Motor neuron (in vitro differentiated cells): ENCODE measurements around the gene PRKAG3. TPM values are rescaled to one million over a fixed set of nuclear protein-coding genes. Genes with fewer than 3 reads are reported as not detected.

Source experiments
- ATAC-seq, 8 experiments: fragments of 200-7000 bp; cut with Tn5 transposase; replicated peaks in 6 of 8; 2 replicates each; pipeline ENCODE4 v1.8.0; 2021; ENCODE audit warnings: mild to moderate bottlenecking in 8 of 8, moderate library complexity in 8 of 8
- H3K27ac ChIP-seq, 2 donors: fragments of 250-450 bp; sonication (Bioruptor Pico); 2 replicates each; pipeline ENCODE4 v1.9.0; 2021; ENCODE audit warnings: antibody characterized with exemption in 2 of 2, mild to moderate bottlenecking in 2 of 2, moderate library complexity in 1 of 2
- H3K4me1 ChIP-seq, 2 donors: fragments of 250-450 bp; sonication (Bioruptor Pico); replicated peaks in 1 of 2; 2 replicates each; pipeline ENCODE4 v1.6.1; 2021; ENCODE audit warnings: antibody characterized with exemption in 2 of 2, mild to moderate bottlenecking in 2 of 2, moderate library complexity in 1 of 2
- H3K4me3 ChIP-seq, 5 donors: fragments of 250-450 bp; sonication (Bioruptor Pico); 2 replicates each; pipeline ENCODE4 v1.9.0; 2021; ENCODE audit warnings: antibody characterized with exemption in 5 of 5, mild to moderate bottlenecking in 5 of 5, moderate library complexity in 4 of 5
- WGBS, 10 experiments: fragments of 450-650 bp; shearing (Covaris generic); methylation state at CpG; one replicate each; pipeline ENCODE4 v1.0.0; 2022; 5-methylcytosine and 5-hydroxymethylcytosine counted together
- in situ Hi-C, 9 experiments: fragments of 400-800 bp; cut with MboI; loops; one replicate each; pipeline ENCODE4 v1.15.0; 2021; ENCODE audit warnings: low sequenced_read_pairs in 9 of 9, low pct_unique_long_range_greater_than_20kb in 2 of 9; ENCODE audit not compliant: unreplicated experiment in 9 of 9
- total RNA-seq, 8 experiments: library from RNA; unstranded; fragments of 300-600 nt; gene quantifications; 2 replicates each; pipeline versions ENCODE4 v1.2.3 to v1.2.4, GENCODE V29; 2022

Gene PRKAG3
- total RNA-seq, 8 experiments from 2014 or later: 0.07 to 5.1 (median 0.56) TPM; not detected in 3

- 20 to 100% (median 88%) methylated on average over 1 to 6 of the region's 13 CpGs; no CpG with 5 or more reads in 4 of the 10 experiments for WGBS, 10 experiments
- in situ Hi-C loops: no loop called here
- Histone ChIP-seq H3K4me3 (no peak overlapping the region), H3K27ac (no peak overlapping the region), H3K4me1 (no peaks in the 10 kb centered on the region)
- ATAC-seq: peak in 2 of 8 experiments; percentile 48 to 69
Observed at GRCh38 chr2:218814540-218815243, 16.9 kb downstream of the PRKAG3 start.

GRCh38 chr2:218813771-218814460, 17.7 kb downstream of the PRKAG3 start:
- in situ Hi-C loops: no loop called here
- no peak overlapping the region for H3K4me3 ChIP-seq
- no peak overlapping the region for H3K27ac ChIP-seq
- no peak for ATAC-seq
- no peaks in the 10 kb centered on the region for H3K4me1 ChIP-seq
- 68 to 92% (median 83%) methylated on average over 2 to 7 of the region's 11 CpGs; no CpG with 5 or more reads in 2 of the 10 experiments for WGBS, 10 experiments

GRCh38 chr2:218812861-218813260, 18.7 kb downstream of the PRKAG3 start:
- H3K4me3 ChIP-seq: no peak overlapping the region
- H3K27ac ChIP-seq: no peak overlapping the region
- ATAC-seq: no peak
- in situ Hi-C loops: no loop called here
- WGBS, 10 experiments: 20 to 90% (median 80%) methylated on average over 1 to 4 of the region's 5 CpGs; no CpG with 5 or more reads in 3 of the 10 experiments
- H3K4me1 ChIP-seq: no peaks in the 10 kb centered on the region

- Histone ChIP-seq H3K27ac (no peak overlapping the region), H3K4me3 (no peak overlapping the region), H3K4me1 (no peaks in the 10 kb centered on the region)
- no peak for ATAC-seq
- in situ Hi-C loops: no loop called here
- 40 to 94% (median 89%) methylated on average over 1 to 12 of the region's 21 CpGs; no CpG with 5 or more reads in 3 of the 10 experiments for WGBS, 10 experiments
Observed at GRCh38 chr2:218812096-218812815, 19.3 kb downstream of the PRKAG3 start.

GRCh38 chr2:218811382-218811781, 20.2 kb downstream of the PRKAG3 start:
- ATAC-seq: no peak
- in situ Hi-C loops: no loop called here
- no peak overlapping the region for H3K27ac ChIP-seq
- no peak overlapping the region for H3K4me3 ChIP-seq
- WGBS, 10 experiments: 46 to 100% (median 69%) methylated on average over 1 to 4 of the region's 4 CpGs; no CpG with 5 or more reads in 4 of the 10 experiments
- no peaks in the 10 kb centered on the region for H3K4me1 ChIP-seq

GRCh38 chr2:218810256-218810655, 21.3 kb downstream of the PRKAG3 start:
- ATAC-seq: peak in 2 of 8 experiments; percentile 6 to 46
- Histone ChIP-seq H3K27ac (no peak overlapping the region), H3K4me1 (no peaks in the 10 kb centered on the region), H3K4me3 (no peak overlapping the region)
- in situ Hi-C loops: no loop called here
- WGBS, 10 experiments: 38 to 100% (median 87%) methylated on average over 1 to 2 of the region's 2 CpGs

GRCh38 chr2:218809515-218809914, 22.1 kb downstream of the PRKAG3 start:
- H3K4me3 ChIP-seq: no peak overlapping the region
- in situ Hi-C loops: no loop called here
- H3K4me1 ChIP-seq: no peaks in the 10 kb centered on the region
- no peak for ATAC-seq
- no peak overlapping the region for H3K27ac ChIP-seq
- WGBS, 10 experiments: 75 to 100% (median 93%) methylated on average over 1 to 10 of the region's 12 CpGs; no CpG with 5 or more reads in 2 of the 10 experiments

GRCh38 chr2:218807626-218808025, 24.0 kb downstream of the PRKAG3 start:
- Histone ChIP-seq H3K4me3 (no peak overlapping the region), H3K4me1 (no peaks in the 10 kb centered on the region), H3K27ac (no peak overlapping the region)
- in situ Hi-C loops: no loop called here
- no peak for ATAC-seq
- WGBS, 10 experiments: 33 to 92% (median 89%) methylated on average over 1 to 4 of the region's 4 CpGs; no CpG with 5 or more reads in 4 of the 10 experiments

- Histone ChIP-seq H3K4me3 (no peak overlapping the region), H3K27ac (no peak overlapping the region), H3K4me1 (no peaks in the 10 kb centered on the region)
- in situ Hi-C loops: no loop called here
- ATAC-seq: peak in 3 of 8 experiments; percentile 96 to 100 (median 98)
- WGBS, 10 experiments: 5 to 100% (median 84%) methylated on average over 2 to 10 of the region's 10 CpGs
Observed at GRCh38 chr2:218806346-218806978, 25.1 kb downstream of the PRKAG3 start.

- in situ Hi-C loops: no loop called here
- WGBS, 10 experiments: 8 to 40% (median 30%) methylated on average over 2 to 3 of the region's 3 CpGs; no CpG with 5 or more reads in 5 of the 10 experiments
- ATAC-seq: peak in 2 of 8 experiments; percentile 12 to 56
- no peak overlapping the region for H3K27ac ChIP-seq
- H3K4me3 ChIP-seq: no peak overlapping the region
- no peaks in the 10 kb centered on the region for H3K4me1 ChIP-seq
Observed at GRCh38 chr2:218805627-218806026, 26.0 kb downstream of the PRKAG3 start.

- ATAC-seq: no peak
- no peaks in the 10 kb centered on the region for H3K4me1 ChIP-seq
- in situ Hi-C loops: no loop called here
- WGBS, 10 experiments: 67 to 100% (median 100%) methylated on average over 1 of the region's 1 CpG; no CpG with 5 or more reads in 5 of the 10 experiments
- no peak overlapping the region for H3K4me3 ChIP-seq
- no peak overlapping the region for H3K27ac ChIP-seq
Observed at GRCh38 chr2:218804817-218805216, 26.8 kb downstream of the PRKAG3 start.

- Histone ChIP-seq H3K4me1 (no peaks in the 10 kb centered on the region), H3K4me3 (no peak overlapping the region), H3K27ac (no peak overlapping the region)
- 11 to 100% (median 74%) methylated on average over 1 to 4 of the region's 4 CpGs for WGBS, 10 experiments
- in situ Hi-C loops: no loop called here
- no peak for ATAC-seq
Observed at GRCh38 chr2:218802386-218802994, 29.1 kb downstream of the PRKAG3 start.
